ENCODE data around the gene NFIX.

GRCh38 chr19:13040232-13040947, 45.1 kb downstream of the NFIX start:
- TF ChIP-seq CTCF (conservative IDR thresholded peaks at IDR 0.05; ENCODE audit: low read depth, low read length) (no peak), EZH2 (IDR thresholded peaks at IDR 0.05; ENCODE audit: borderline replicate concordance, low read depth, low read length, poor library complexity, severe bottlenecking) (no peak)

All from A673 (cell line).